ENCODE results near the gene ICE2.

DNA sequence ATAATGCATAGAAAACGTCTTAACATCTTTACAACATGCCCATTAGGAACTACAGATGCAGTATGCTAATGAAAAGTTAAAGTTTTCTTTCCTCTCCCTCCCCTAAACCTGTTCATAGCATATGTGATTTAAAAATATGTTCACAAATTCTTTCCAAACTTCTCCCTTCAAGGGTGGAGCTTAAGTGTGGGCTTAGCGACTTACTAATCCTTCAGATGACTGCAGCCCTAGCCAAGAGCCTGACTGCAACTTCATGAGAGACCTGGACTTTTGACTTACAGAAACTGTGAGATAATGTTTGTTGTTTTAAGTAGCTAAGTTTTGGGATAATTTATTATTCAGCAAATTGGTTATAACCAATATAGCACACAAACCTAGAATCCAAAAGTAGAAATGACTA, 59.2 kb downstream of the ICE2 start:
- TF ChIP-seq YY1 (IDR thresholded peaks at IDR 0.05; ENCODE audit: low read depth) (no peak), PBX3 (IDR thresholded peaks at IDR 0.05) (no peak), JUND (IDR thresholded peaks at IDR 0.05) (no peak), FOXM1 (IDR thresholded peaks at IDR 0.05; ENCODE audit: low read depth) (no peak), MAX (IDR thresholded peaks at IDR 0.05; ENCODE audit: low read depth) (no peak), POLR2AphosphoS5 (IDR thresholded peaks at IDR 0.05; ENCODE audit: low read depth, low read length) (no peak), EP300 (IDR thresholded peaks at IDR 0.05; ENCODE audit: borderline replicate concordance in 1 of 2, low read depth in 1 of 2, low read length in 1 of 2) (no peak), RCOR1 (IDR thresholded peaks at IDR 0.05; ENCODE audit: low read length) (no peak), EZH2phosphoT487 (IDR thresholded peaks at IDR 0.05; ENCODE audit: borderline replicate concordance, low read depth) (no peak)
- TF ChIP-seq, protein P1, sequence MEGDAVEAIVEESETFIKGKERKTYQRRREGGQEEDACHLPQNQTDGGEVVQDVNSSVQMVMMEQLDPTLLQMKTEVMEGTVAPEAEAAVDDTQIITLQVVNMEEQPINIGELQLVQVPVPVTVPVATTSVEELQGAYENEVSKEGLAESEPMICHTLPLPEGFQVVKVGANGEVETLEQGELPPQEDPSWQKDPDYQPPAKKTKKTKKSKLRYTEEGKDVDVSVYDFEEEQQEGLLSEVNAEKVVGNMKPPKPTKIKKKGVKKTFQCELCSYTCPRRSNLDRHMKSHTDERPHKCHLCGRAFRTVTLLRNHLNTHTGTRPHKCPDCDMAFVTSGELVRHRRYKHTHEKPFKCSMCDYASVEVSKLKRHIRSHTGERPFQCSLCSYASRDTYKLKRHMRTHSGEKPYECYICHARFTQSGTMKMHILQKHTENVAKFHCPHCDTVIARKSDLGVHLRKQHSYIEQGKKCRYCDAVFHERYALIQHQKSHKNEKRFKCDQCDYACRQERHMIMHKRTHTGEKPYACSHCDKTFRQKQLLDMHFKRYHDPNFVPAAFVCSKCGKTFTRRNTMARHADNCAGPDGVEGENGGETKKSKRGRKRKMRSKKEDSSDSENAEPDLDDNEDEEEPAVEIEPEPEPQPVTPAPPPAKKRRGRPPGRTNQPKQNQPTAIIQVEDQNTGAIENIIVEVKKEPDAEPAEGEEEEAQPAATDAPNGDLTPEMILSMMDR (IDR thresholded peaks at IDR 0.05) = no peak
- TF ChIP-seq, protein P2, sequence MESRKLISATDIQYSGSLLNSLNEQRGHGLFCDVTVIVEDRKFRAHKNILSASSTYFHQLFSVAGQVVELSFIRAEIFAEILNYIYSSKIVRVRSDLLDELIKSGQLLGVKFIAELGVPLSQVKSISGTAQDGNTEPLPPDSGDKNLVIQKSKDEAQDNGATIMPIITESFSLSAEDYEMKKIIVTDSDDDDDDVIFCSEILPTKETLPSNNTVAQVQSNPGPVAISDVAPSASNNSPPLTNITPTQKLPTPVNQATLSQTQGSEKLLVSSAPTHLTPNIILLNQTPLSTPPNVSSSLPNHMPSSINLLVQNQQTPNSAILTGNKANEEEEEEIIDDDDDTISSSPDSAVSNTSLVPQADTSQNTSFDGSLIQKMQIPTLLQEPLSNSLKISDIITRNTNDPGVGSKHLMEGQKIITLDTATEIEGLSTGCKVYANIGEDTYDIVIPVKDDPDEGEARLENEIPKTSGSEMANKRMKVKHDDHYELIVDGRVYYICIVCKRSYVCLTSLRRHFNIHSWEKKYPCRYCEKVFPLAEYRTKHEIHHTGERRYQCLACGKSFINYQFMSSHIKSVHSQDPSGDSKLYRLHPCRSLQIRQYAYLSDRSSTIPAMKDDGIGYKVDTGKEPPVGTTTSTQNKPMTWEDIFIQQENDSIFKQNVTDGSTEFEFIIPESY (IDR thresholded peaks at IDR 0.05; ENCODE audit: borderline replicate concordance, low read depth) = no peak
